Activated CD4-positive, alpha-beta T cell treated with anti-CD3 and anti-CD28 coated beads for 48 hours (primary cell): ENCODE data around the gene ERP27.

Experiments used
- DNase-seq: peaks from one replicate; pipeline ENCODE4 v3.0.0-alpha.2; 2020

ERP27 gene

GRCh38 chr12:14934511-14934910 lies 3.8 kb downstream of the ERP27 start:
- DNase-seq, result no peak

DNA sequence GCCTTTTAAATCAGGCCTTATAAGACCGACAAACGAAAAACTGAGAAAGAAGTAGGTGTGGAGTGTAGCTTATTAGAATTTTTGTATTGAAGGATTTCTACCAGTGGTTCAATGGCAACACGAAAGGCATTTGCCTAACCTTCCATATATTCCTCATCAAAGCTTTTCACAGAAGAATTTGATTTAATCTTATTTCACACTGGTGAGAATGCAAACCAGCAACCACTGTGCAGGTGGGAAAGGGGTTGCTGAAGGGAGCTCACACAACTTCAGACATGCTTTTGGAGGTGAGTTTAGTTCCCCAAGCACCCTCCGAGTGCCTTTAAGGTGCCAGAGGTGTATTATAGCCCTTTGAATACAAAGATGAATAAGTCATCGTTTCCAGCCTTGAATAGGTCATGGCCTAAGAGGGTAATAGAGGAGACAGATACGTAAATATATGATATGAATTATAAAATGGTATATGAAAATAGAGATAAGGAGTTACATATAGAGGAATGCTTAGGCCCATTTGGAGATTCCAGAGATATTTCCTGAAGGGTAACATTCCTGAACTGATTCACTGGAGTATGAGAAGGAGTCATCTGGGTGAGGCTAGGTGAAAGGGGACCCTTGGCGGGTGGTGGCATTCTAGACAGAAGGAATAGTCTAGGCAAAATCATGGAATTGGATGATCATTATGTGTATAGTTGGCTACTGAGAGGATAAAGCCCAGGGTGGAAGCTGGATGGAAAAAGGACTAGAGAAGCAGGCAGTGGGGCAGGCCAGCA lies 6.4 kb downstream of the ERP27 start:
- DNase-seq, result no peak

DNA sequence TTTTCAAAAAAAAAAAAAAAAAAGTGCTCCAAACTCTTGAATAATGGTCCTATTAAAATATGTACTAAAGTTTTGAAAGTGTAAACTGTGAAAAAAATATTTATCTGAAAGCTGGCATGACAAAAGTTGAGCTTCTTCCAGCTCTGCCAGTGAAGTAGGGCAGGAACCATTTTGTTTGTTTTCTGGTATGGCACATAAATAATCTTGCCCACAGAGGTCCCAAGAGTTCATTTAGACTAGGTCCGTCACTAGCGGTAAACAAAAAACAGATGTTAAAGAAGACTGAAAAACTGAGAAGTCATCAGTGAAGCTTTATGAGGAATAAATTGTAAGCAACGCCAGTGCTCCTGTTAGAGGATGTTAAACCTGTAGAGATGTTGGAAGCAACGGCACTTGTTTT lies 7.0 kb downstream of the ERP27 start:
- no peak for DNase-seq

- no peak for DNase-seq
Observed at GRCh38 chr12:14930299-14930698, 8.0 kb downstream of the ERP27 start.

DNA sequence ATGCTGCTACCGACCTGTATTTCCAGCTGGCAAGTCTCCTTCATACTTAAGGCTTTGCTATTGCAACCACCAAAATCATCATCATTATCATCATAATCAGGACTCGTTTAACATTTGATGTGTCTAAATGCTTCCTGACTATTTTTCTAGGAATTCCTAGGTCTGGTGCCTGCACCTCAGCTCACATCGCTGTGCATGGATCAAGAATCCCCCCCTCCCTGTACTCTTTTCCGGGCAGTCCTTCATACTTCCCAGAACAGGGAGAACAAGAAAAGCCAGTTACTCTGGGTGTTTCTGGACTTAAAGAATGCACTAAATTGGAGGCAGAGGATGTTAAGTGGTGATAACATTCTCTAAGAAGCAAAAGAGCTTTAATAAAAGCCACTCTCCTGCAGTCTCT lies 9.4 kb downstream of the ERP27 start:
- DNase-seq, result no peak

GRCh38 chr12:14927267-14927666 lies 11.1 kb downstream of the ERP27 start:
- no peak for DNase-seq

DNA sequence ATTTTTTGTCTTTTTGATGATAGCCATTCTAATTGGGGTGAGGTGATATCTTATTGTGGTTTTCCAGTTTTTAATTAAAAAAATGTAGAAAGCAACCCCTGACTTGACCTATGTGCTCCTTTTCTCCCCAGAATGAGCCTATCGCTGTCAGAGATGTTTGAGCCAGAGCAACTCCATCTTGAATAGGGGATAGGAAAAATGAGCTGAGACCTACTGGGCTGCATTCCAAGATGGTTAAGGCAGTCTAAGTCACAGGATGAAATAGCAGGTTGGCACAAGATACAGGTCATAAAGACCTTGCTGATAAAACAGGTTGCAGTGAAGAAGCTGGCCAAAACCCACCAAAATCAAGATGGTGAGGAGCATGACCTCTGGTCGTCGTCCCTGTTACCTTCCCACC lies 13.8 kb downstream of the ERP27 start:
- no peak for DNase-seq

DNA sequence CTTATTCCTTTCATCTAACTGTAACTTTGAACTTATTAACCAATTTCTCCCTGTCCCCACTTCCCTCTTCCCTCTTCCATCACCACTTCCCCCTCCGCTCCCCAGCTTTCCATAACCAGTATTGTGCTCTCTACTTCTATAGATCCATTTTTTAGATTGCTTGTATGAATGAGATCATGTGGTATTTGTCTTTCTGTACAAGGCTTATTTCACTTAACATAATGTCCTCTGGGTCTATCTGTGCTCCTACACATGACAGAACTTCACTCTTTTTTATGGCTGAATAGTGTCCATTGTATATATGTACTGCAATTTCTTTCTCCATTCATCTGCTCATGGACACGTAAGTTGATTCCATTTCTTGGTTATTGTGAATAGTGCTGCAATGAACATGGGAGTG lies 14.4 kb downstream of the ERP27 start:
- no peak for DNase-seq

DNA sequence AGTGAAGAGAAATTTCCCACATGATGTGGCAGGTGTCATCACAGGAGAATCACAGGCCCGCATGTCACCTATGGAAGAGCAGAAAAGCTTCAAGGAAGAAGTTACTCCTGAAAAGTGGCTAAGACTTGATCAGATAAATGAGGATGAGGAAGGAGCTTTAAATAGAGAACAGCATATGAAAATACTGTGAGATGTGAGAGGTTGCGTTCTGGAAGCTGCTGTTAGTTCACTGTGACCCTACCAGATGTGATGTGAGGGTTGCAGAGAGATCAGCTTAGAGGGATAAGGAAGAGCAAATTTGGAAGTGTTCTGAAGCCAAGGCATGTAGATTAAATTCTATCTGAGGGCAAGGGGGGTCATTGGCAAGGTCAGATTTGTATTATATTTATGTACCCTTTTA lies 17.1 kb downstream of the ERP27 start:
- DNase-seq, result no peak

DNA sequence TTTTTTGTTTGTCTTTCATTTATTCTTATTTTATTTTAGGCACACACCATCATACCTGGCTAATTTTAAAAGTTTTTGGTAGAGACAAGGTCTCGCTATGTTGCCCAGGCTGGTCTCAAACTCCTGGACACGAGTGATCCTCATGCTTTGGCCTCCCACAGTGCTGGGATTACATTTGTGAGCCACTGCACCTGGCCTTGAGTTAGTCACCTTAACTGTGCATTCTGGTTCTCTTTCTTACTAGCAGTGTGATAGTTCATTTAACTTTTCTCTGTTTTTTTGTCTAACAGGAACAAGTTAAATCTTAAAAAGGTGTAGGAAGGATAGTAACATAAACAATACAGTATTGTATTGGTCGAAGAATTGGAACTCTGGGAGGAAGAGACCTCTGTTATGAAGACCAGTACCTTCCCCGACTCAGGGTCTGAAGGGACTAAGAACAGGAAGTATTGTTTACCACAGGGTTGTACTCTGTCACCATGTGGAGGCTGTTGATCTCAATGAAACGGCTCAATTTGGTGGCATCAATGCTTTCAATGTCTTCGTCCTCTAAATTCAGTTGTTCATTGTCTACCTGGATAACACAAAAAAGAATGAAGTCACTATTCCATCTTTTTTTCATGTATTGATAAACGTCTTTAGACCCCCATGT lies 17.7 kb downstream of the ERP27 start:
- DNase-seq, result no peak

GRCh38 chr12:14919455-14919854 lies 18.9 kb downstream of the ERP27 start:
- DNase-seq, result no peak

DNA sequence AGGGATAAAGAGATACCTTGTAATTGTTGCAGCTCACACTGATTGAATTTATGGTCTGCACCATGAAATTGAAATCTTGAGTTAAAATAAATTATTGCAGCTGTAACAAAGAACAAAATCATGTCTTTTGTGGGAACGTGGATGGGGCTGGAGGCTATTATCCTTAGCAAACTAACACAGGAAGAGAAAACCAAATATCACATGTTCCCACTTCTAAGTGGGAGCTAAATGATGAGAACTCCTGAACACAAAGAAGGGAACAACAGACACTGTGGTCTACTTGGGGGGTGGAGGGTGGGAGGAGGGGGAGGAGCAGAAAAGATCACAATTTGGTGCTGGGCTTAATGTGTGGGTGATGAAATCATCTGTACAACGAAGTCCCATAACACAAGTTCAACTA lies 22.6 kb downstream of the ERP27 start:
- no peak for DNase-seq

DNA sequence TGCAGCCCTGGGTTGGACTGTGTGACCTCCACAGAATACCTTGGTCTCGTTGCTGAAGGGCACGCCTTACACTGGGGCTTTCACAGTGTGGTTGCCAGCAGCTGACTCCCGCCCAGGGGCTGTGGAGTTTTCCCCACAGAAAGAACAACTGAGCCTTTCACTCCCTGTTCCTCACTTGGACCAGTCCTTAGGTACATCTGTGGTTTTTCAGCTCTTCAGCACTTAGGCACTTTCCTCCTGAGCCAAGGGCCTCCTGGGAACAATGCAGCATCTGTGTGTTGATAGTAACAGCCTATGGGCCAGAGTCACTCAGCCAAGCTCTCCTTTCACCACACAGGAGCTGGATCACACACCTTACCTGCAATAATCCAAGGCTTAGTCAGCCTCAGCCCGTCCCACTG lies 25.0 kb downstream of the ERP27 start:
- DNase-seq, result no peak

- DNase-seq, result no peak
Observed at GRCh38 chr12:14911131-14911530, 27.2 kb downstream of the ERP27 start.

DNA sequence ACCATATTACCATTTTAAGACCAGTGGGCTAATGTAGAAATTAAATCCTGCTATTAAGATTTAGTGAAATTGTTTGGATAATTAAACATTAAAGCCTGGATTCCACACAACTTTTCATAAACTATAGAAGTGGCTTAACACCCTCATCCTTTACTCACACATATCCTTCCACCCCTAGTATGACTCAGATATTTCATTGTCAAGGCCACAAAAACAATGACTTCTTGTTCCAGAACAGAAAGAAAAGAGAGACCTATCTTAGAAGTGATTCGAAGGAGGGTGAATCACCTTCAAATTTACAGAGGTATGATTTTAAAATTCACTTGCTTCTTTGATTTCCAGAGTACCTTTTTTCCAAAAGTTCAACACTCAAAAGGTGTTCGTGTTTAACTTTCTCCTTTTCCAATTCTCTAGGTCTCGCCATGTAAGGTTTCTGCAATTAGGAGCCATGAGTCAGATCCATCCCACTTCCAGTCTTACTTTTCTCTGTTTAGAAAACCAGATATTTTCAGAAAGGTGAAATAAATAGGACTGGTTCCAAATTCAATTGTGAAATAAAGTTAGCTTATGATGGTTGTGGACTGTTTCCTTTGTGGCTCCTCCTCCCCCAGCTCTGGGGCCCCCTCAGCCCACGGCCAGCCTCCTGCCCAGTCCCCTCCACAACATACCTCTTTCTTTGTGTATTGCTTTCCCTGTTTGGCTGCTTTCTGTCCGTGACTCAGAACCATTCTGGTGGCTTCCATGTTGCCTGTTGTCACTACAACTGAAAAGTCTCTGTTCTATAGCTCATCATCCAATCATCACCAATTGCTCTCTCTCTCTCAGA lies 28.0 kb downstream of the ERP27 start:
- DNase-seq, result peak; percentile 66

DNA sequence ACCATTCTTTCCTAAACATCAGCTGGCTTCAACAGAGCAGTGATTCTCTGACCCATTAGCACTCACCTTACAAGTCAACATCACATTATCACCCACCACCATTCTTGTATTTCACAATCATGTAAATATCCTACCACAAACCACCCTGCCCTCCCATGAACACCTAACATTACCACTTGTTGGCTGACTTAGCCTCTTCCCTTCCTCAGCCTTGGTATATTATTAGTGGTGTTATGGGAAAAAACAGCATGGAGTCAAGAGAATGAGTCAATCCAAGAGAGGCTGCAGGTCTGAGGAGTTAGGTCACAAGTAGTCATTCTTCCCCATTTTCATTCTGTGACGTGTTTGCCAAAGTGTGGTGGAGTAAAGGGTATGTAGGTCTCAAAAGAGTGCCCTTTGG lies 30.4 kb downstream of the ERP27 start:
- DNase-seq, result no peak

- no peak for DNase-seq
Observed at GRCh38 chr12:14906114-14906513, 32.2 kb downstream of the ERP27 start.

GRCh38 chr12:14905269-14906004 lies 32.9 kb downstream of the ERP27 start:
- no peak for DNase-seq

GRCh38 chr12:14904854-14905253 lies 33.5 kb downstream of the ERP27 start:
- DNase-seq, result no peak

DNA sequence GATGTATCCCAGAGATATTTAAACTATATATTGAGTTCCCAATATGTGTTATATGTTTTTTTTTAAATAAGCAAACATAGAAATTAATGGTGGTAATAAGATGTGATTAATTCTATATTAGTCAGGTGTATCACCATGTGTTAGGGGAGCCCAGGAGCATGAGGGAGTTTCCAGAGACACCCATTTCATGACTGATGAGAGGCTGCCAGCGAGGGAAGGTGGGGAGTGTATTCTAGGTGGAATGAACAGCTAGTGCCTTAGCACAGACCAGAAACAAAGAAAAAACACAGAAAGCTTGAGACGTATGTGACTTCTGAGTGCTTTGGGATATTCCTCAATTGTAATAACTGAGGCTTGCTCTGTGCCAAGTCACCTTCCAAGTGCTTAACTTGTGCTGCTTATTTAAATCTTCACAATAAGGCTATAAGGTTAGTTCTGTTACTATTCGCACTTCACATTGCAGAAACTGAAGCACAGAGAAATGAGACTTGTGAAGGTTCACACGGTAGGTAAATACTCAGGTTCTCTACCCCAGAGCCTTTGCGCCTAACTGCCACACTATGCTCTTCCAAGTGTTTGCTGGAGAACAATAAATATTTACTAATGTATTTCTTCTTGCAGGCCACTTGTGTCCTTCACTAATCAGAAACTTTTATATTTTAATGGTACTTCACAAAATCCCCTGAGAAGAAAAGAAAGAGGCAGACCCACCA lies 34.8 kb downstream of the ERP27 start:
- DNase-seq, result no peak

DNA sequence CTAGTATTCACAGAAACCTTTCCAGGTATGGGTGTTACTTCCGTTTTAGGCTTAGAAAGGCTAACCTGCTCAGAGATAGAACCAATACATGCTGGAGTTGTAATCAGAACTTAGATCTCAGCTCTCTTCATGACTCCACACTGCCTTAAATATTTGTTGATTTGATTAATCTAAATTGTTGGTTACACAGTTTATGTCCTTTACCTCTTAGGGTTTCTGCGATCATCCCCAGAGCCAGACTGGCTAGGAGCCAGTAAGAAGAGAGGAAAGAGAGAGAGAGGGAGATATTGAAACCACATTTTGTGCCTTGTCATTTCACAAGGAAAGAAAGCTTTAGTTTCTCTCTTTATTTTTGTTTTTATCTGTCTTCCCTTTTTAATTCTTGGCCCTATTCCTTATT lies 35.9 kb downstream of the ERP27 start:
- no peak for DNase-seq

GRCh38 chr12:14901228-14901562 lies 37.1 kb downstream of the ERP27 start:
- no peak for DNase-seq
